Kidney epithelial cell (primary cell): ENCODE results near the gene FOXQ1. TPM values are rescaled to one million over a fixed set of nuclear protein-coding genes. Genes with fewer than 3 reads are reported as not detected.

Experiments used
- DNase-seq: peaks from one replicate; pipeline ENCODE4 v3.0.0-alpha.2; 2010; ENCODE audit warnings: low read depth
- H3K27me3 ChIP-seq: 2 replicates; pipeline ENCODE4 v1.6.0; 2011; ENCODE audit warnings: low read length; ENCODE audit not compliant: control insufficient read depth, insufficient read depth
- H3K36me3 ChIP-seq: 2 replicates; pipeline ENCODE4 v1.5.1; 2011; ENCODE audit warnings: low read length; ENCODE audit not compliant: control insufficient read depth, insufficient read depth
- H3K4me3 ChIP-seq: 2 replicates; pipeline ENCODE4 v1.5.1; 2011; ENCODE audit warnings: low read depth, mild to moderate bottlenecking, control low read depth, low read length
- CTCF ChIP-seq: IDR thresholded peaks from 2 replicates; pipeline ENCODE4 v1.5.1; 2011; ENCODE audit warnings: mild to moderate bottlenecking, moderate library complexity, low read length, control low read depth, inconsistent platforms; ENCODE audit not compliant: insufficient read depth, poor library complexity, severe bottlenecking
- total RNA-seq: library from RNA; depleted of rRNA; stranded (reverse); fragments of >200 nt; gene quantifications from 2 replicates; pipeline ENCODE4 v1.2.3, GENCODE V29; 2015

Gene FOXQ1
- total RNA-seq, 1 donor from 2014 or later, result 6.9 TPM

GRCh38 chr6:1296542-1296941, 15.4 kb upstream of the FOXQ1 start:
- no peak for DNase-seq
- Histone ChIP-seq H3K36me3 (no peaks in the 10 kb centered on the region), H3K4me3 (no peak overlapping the region), H3K27me3 (no peaks in the 10 kb centered on the region)
- TF ChIP-seq CTCF, result no peak

- no peaks in the 10 kb centered on the region for H3K36me3 ChIP-seq
- no peaks in the 10 kb centered on the region for H3K27me3 ChIP-seq
- TF ChIP-seq CTCF, result no peak
- no peak overlapping the region for H3K4me3 ChIP-seq
- no peak for DNase-seq
Observed at GRCh38 chr6:1297746-1298145, 14.2 kb upstream of the FOXQ1 start.

- H3K4me3 ChIP-seq, result no peak overlapping the region
- TF ChIP-seq CTCF, result no peak
Observed at GRCh38 chr6:1298768-1299167, 13.1 kb upstream of the FOXQ1 start.

GRCh38 chr6:1306133-1306532, 5.8 kb upstream of the FOXQ1 start:
- Histone ChIP-seq H3K4me3 (no peak overlapping the region), H3K27me3 (peaks cover 8% of the 10 kb centered on the region), H3K36me3 (no peaks in the 10 kb centered on the region)
- DNase-seq, result no peak
- no peak for TF ChIP-seq CTCF

More at GRCh38 chr6:1298768-1299167, 13.1 kb upstream of the FOXQ1 start:
- no peaks in the 10 kb centered on the region for H3K27me3 ChIP-seq
- DNase-seq, result no peak
- H3K36me3 ChIP-seq, result no peaks in the 10 kb centered on the region

GRCh38 chr6:1309366-1309765, 2.5 kb upstream of the FOXQ1 start:
- DNase-seq, result no peak
- Histone ChIP-seq H3K36me3 (no peaks in the 10 kb centered on the region), H3K4me3 (no peak overlapping the region), H3K27me3 (peaks cover 24% of the 10 kb centered on the region)
- no peak for TF ChIP-seq CTCF

- no peak for DNase-seq
- no peaks in the 10 kb centered on the region for H3K36me3 ChIP-seq
- H3K27me3 ChIP-seq, result peaks cover 26% of the 10 kb centered on the region
- H3K4me3 ChIP-seq, result peak overlapping the region; percentile 52
- TF ChIP-seq CTCF, result no peak
Observed at GRCh38 chr6:1310628-1311399, 1.1 kb upstream of the FOXQ1 start.
